ENCODE results near the gene TEKT2. TPM values are rescaled to one million over a fixed set of nuclear protein-coding genes. Genes with fewer than 3 reads are reported as not detected.

The TEKT2 gene
- total and polyA plus RNA-seq, 2 of the 4 experiments (the other 2 are of a cell fraction): 0.18 TPM; not detected in 1

GRCh38 chr1:36083219-36083618 is 675 bp upstream of the TEKT2 start:
- Histone ChIP-seq H2AK9ac (replicated peaks; ENCODE audit: low read depth, low read length, poor library complexity) (no peak overlapping the region), H3K56ac (ENCODE audit: extremely low read depth, insufficient read depth, low read length) (no peak overlapping the region), H2BK15ac (ENCODE audit: low read depth, low read length) (no peak overlapping the region), H3K23ac (ENCODE audit: low read depth, low read length) (no peak overlapping the region), H3K79me1 (ENCODE audit: low read depth in 1 of 2, low read length in 2 of 2) (no peaks in the 10 kb centered on the region; a peak in 1 of 4 replicates), H3K27ac (ENCODE audit: insufficient read depth, low read length) (no peak overlapping the region), H2AK5ac (ENCODE audit: low read depth, low read length) (no peak overlapping the region), H3K4me2 (ENCODE audit: low read depth, low read length) (no peak overlapping the region), H3K9me1 (ENCODE audit: insufficient read depth, low read length) (peaks cover 7% of the 10 kb centered on the region; the same call in 1 of the 2 replicates), H2AFZ (replicated peaks; ENCODE audit: low read length, poor library complexity) (no peak overlapping the region), H3K18ac (ENCODE audit: low read depth, low read length) (no peak overlapping the region), H2BK120ac (ENCODE audit: low read depth, low read length) (no peak overlapping the region), H3K36me3 (ENCODE audit: control insufficient read depth, insufficient read depth, low read length) (no peaks in the 10 kb centered on the region), H4K5ac (ENCODE audit: low read depth, low read length) (no peak overlapping the region), H2BK5ac (ENCODE audit: low read depth, low read length, poor library complexity, severe bottlenecking) (no peak overlapping the region), H4K20me1 (ENCODE audit: insufficient read depth, low read length) (no peaks in the 10 kb centered on the region), H4K91ac (ENCODE audit: insufficient read depth, low read depth, low read length) (no peak overlapping the region), H3K14ac (replicated peaks; ENCODE audit: low read depth, low read length) (no peak overlapping the region), H3K9me3 (ENCODE audit: control insufficient read depth, insufficient read depth, low read length) (no peaks in the 10 kb centered on the region), H3K4me3 (ENCODE audit: insufficient read depth, low read depth, low read length) (no peak overlapping the region), H3K9ac (ENCODE audit: low read depth, low read length) (no peak overlapping the region), H4K8ac (ENCODE audit: low read depth in 2 of 2, low read length in 2 of 2) (peak overlapping the region in 1 of 2 experiments; percentile 85; a peak in 1 of 4 replicates), H2BK20ac (ENCODE audit: low read depth, low read length) (no peak overlapping the region), H3K4me1 (ENCODE audit: control insufficient read depth, insufficient read depth, low read length) (no peaks in the 10 kb centered on the region), H3K4ac (ENCODE audit: low read depth, low read length) (no peak overlapping the region), H3K27me3 (ENCODE audit: control insufficient read depth, insufficient read depth, low read length) (no peaks in the 10 kb centered on the region; the same call in 1 of the 2 replicates)
- 85% methylated on average over 4 of the region's 13 CpGs; no CpG with 5 or more reads in 1 of the 2 experiments for WGBS, 2 experiments (ENCODE audit: extremely low coverage in 2 of 2, insufficient read length in 1 of 2)
- BruUV-seq (replicated peaks): no TSS peak
- no peak for TF ChIP-seq CTCF (conservative IDR thresholded peaks at IDR 0.05; ENCODE audit: low read depth, low read length)
- no peak for TF ChIP-seq CHD1 (IDR thresholded peaks at IDR 0.05; ENCODE audit: low read depth, low read length)
- no peak for TF ChIP-seq MAZ (IDR thresholded peaks at IDR 0.05; ENCODE audit: borderline replicate concordance, low read depth, low read length)
- no peak for TF ChIP-seq USF2 (IDR thresholded peaks at IDR 0.05; ENCODE audit: low read depth, low read length)
- TF ChIP-seq MXI1 (IDR thresholded peaks at IDR 0.05; ENCODE audit: borderline replicate concordance, low read depth, low read length): no peak
- intact Hi-C loops (cut with micrococcal nuclease): loop anchor here (10.0 kb wide), 1 partner anchor 148 kb away; the partner anchor contains the start of gene AGO3
- CTCF ChIA-PET: no interaction called here
- in situ Hi-C loops (cut with MboI; ENCODE audit: low sequenced_read_pairs): no loop called here
- ATAC-seq (ENCODE audit: low read depth) (no peak), DNase-seq (no peak)
- POLR2A ChIA-PET (ENCODE audit: unreplicated experiment): no interaction called here
- dilution Hi-C loops (cut with HindIII; ENCODE audit: low sequenced_read_pairs, unreplicated experiment): no loop called here

Data from IMR-90 (cell line).